NCI-H146 treated with DMSO at 0.1 percent for 48 hours (cell line): ENCODE results near the gene KCNQ1OT1.

Source experiments
- DNase-seq: peaks from one replicate; lab custom pipeline; 2025; ENCODE audit not compliant: unreplicated experiment; lab: John Stamatoyannopoulos, UW

Gene KCNQ1OT1

DNA sequence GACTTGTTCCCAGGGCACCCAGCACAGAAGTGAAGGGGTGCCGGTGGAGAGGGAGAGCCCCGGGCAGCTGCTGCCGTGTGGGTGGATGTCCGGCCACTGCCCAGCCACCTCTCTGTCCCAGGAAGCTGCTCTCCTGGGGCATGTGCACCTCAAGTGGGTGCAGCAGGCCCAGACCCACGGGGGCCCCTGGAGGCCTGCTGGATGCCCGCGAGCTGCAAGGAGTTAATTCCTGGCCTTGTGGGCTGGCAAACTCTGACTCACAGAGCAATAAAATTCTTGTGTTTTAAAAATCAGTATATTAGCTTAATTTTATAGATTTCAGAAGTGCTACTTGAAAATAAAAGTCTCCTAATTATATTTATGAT, 37.4 kb upstream of the KCNQ1OT1 start:
- DNase-seq, result no peak

DNA sequence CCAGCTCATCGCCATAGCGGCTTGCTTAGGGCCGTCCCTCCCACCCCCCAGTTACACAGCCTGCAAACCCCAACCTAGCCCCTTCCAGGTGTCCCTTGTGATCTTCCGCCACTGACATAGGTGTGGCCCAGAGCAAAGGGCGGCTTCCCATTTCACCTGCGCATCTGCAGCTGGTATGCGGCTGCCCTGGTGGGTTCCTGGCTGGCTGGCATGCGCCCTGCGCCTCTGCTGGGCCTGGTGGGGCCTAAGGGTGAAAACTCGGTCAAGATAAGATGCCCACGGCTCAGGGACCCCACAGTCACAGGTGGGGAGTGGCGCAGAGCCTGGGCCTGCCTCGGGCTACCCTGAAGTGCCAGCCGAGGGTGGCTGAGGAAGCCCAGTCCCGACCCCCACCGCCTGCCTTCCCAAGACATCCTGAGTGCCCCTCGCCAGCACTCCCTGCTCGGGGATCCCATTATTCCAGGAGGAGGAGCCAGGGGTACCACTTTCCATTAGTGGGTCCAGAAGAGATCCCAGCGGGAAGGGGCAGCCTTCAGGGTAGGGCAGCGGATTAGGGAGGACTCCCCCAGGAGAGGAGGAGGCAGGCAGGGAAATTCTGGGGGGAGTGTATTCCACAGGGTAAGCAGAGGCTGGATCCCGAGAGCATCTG, 36.9 kb upstream of the KCNQ1OT1 start:
- no peak for DNase-seq

DNA sequence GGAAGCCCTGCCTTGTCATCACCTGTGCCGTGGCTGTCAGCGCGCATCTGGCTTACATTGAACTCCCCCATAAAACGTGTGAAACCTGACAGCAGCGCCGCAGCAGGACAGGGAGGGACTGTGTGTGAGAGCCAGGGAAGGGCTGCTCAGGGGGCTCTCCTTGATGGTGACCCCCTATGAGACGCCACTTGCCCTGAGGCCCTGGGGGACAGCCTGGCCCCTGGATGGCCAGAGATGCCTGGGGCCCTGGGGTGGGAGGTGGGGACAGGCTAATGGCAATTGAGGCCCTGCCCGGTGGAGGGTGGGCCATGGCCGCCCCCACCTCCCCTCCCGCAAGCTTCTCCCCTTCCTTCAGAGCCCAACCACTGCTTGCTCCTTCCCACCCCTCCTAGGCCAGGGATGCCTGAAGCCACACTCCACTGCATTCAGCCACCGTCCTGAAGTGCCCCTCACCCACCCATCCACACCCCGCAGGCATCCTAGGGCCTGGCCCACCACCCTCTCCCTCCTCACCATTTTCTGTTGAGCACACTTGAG, 35.3 kb upstream of the KCNQ1OT1 start:
- no peak for DNase-seq

DNA sequence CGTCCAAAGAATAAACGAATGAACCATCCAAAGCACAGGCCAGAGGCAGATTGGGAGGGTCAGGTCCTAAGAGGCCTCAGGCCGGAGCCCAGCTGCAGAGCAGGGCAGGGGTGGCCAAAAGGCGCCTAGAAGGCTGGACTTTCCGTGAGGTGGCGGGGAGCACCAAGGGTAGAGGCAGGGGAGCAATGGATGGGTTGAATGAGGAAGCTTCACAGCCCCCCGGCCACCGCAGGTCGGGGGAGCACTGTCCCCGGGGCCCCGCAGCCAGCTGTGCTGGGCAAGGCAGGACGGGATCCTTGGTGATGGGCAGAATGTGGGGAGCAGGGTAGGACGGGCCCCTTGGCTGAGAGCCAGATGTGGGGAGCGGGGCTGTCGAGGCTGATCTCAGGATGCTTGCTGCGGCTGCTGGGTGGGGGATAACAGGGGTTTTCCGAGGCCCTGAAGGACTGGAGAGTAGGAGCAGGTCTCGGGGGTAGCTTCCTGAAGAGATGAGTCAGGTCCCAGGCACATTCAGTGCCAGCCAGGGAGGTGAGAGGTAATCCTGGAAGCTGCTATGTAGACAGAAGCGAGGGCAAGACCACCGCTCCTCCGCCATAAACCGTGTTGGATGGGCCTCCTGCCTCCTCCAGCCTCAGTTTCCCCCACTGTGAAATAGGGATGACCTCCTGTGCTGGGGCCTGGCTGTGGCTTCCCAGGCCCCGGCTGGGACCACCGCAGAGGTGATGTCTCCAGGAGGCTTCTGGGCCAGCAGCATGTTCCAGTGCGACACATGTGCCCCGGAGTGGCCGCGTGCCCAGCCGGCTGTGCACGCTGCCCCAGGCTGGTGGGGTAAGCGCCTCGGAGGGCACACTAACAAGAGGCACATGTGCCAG, 34.6 kb upstream of the KCNQ1OT1 start:
- DNase-seq, result no peak

DNA sequence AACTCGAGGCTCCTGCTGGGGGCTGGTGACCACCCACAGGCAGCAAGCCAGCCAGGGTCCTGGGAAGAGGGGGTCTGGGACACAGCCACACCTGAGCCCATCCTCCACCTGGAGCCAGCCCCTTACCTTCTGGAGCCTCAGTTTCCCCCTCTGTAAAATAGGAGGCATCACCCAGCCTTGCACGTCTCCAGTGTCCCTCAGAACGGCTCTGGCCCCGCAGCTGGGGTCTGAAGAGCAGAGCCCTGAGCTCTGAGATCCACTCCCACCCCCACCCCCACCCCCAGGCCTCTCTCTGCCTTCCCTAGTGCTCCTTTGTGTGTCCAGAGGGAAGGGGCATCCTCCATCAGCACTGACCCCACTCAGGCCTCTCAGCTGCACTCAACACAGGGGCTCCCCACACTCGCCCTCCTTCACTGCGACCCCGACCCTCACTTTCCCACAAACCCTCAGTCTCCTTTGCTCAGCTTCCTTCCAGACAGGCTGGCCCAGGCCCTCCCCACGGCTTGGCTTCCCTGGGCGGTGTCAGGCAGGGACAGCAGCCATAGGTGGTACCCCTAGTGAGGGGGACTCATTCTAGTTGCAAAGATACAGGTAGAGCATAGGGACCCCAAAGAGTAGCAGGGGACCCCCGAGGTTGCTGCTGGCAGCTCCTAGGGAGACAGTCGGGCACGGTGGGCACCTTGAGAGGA, 33.3 kb upstream of the KCNQ1OT1 start:
- DNase-seq, result no peak

DNA sequence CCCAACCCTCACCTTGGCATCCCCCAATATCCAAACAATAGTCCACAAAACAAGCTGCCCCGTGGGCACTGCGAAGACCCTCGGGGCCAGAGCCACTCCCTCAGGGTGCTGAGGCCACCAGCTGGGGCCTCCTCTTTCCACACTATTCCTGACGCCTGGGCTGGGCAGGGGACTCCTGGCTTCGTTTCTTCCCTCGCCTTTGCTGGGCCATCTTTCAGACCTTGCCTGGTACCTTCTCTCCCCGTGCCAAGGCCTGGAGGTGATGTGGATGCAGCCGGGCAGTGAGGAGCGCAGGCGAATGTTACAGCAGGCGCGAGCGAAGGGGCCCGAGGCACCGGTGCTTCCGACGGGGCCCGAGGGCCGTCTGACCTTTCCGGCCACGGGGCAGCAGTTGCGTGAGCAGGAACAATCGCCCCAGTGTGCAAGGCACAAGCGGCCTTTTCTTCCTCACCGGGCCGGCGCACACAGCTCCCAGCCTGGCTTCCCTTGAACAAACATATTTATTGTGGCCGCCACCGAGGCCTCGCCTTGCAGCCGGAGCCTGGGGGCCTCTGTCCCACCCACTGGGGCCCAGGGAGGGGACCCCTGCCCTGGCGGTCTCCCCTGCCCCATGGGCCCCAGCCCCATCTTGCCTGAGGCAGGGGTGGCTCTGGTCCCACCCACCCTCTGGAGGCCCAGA, 32.6 kb upstream of the KCNQ1OT1 start:
- no peak for DNase-seq

DNA sequence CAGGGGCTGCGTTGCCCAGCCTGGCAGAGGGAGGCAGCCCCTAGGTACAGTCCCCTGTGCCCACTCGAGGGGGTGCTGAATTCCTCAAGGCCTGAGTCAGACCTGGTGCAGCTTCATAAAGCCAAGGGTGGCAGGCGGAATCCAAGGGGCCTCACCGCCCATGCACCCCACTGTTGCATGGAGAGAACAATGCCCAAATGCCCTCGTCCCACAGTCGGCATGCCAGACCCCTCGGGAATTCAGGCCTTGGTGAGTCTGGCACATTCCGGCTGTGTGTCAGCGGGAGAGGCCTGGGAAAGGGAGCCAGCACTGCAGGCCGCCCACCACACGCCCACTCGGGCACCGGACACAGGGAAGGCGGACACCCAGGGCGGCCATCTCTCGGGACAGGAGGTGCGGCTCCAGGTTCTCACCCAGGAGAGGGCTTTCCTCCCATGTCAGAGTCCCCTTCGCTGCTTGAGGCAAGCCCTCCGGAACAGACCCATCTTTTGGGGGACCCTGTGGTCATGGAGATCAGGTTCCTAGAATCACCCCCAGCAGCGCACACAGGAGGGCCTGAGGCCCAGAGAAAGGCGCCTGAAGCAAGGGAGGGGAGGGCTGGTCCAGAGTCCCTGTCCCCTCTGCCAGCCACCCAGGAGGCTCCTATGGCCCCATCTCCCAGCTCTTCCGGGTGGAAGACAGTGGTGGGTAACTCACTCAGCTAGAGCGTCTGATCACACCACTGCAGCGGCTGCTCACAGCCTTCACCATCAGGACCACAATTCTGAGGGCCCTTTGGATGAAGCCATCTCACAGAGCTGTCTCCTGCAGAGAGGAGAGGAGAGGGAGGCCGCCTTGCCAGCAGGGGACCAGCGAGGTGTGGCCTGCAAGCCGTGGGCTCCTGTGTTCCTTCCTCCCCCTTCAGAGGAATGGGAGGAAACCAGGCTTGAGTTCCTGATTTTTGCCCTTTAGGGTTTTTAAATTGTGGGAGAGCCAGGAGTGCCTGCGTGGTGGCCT, 31.6 kb upstream of the KCNQ1OT1 start:
- no peak for DNase-seq

DNA sequence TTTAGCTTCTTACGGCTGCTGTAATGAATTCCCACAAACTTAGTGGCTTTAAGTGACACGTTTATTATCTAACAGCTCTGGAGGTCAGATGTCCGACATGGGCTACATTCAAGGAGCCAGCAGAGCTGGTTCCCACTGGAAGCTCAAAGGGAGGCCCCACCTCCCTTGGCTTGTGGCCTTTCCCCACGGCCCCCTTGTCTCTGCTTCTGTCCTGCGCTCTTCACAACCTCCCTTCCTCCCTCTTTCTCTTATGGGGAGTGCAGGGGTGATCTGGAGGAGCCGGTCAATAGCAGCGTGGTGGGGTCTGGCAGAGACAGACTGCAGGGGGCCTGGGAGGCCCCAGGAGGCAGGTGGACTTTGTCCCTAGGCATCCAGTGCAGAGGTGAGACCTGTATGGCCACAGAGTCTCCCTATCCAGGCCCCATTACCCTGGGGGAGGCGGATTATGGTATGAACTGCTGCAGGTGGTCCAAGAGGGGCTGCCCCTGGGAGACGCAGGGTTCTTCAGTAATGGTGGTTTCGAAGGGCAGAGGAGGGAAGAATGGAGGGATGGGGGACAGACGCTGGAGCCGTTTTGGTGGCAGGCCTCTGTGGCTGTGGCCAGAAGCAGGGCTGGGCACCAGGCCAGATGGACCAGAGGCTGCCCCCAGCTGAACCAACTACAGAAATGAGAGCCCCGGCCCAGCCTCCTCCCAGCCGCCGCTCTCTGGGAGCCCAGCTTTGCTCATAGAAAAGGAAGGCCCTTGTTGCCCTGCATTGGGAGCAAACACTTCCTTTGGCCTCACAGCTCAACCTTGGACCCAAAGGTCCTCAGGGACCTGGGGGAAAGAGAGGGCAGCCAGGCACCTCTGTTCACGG, 30.7 kb upstream of the KCNQ1OT1 start:
- DNase-seq, result no peak

DNA sequence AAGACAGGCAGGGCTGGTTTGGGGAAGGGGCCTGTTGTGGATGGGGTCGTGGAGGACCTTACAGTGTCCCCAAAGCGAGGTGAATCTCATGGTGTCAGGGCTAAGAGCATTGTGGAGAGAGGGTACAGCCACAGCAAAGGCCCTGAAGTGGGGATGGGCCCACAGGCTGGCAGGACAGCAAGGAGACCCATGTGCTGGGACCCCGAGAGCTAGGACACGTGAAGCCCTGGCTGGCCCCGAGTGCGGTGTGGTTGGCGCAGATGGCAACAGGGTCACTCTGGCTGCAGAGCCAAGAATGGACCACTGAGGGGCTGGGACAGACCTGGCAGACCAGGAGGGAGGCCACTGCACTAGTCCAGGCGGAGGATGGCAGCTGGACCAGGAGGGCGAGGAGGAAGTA, 30.0 kb upstream of the KCNQ1OT1 start:
- no peak for DNase-seq

DNA sequence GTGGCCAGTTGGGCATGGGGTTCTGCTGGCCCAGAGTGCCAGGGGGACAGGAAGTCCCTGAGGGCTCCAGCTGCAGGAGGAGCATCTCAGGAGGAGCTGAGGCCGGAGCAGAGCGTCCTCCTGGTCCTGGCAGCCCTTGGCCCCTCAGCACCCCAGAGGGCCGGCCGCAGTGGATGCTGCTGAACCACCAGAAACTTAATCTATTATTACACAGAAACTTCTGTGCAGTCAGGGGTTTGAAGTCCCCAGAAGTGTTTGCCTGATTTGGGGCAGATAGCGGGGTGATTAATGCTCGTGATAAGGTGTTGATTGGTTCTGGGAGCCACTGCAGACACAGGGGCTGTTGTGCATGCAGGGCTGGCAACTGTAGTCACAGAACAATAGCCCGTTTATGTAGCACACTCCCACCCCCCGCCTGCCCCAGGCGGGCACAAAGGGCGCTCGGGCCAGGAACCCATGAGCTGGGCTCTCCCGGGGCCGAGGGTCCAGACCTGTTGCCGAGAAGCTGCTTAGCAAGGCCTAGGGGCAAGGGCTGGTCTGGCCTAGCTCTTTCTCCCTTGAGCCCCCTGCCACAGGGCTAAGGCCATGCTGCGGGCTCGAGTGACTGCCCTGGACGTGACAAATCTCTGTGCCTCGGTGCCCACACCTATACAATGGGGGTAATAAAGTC, 29.0 kb upstream of the KCNQ1OT1 start:
- DNase-seq, result no peak

DNA sequence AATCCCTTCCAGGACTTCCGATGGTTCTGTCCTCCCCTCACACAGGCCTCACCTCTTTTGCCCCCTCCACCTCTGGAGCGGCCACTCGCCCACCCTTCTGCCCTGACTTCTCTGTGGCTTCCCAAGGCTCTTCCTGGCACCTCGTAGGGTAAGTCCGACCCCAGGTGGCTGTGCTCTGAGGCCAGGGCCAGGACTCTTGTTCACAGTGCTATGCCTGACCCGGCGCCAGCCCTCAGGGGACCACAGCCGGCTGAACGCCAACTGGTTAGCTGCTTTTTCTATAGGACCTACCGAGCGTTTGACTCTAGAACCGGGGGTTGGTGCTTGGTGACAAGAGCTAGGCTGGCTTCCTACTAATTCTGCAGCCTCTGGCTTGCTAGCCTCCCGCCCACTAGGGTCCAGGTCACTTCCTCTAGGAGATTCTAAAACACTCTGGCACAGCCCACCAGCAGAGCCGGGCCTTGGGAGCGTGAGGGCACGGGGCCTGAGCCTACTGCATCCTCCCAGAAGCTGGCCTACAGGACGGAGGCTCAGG, 28.4 kb upstream of the KCNQ1OT1 start:
- DNase-seq, result no peak

DNA sequence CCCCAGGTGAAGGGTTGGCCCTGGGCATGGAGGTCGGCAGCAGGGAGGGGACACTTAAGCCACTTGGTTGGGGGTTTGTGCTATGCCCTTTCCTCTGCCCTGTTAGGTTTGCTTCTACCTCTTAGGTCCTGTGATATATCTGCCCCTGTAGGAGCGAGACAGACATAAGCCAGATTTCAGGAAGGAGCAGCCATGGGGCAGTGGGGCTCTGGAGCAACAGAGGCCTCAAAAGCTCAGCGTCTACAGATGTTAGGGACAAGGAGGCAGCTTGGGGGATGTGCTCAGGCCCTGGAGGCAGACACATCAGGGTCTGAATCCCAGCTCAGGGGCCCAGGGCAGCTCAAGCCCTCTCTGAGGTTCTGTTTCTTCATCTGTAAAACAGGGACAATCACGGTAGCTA, 27.2 kb upstream of the KCNQ1OT1 start:
- no peak for DNase-seq

DNA sequence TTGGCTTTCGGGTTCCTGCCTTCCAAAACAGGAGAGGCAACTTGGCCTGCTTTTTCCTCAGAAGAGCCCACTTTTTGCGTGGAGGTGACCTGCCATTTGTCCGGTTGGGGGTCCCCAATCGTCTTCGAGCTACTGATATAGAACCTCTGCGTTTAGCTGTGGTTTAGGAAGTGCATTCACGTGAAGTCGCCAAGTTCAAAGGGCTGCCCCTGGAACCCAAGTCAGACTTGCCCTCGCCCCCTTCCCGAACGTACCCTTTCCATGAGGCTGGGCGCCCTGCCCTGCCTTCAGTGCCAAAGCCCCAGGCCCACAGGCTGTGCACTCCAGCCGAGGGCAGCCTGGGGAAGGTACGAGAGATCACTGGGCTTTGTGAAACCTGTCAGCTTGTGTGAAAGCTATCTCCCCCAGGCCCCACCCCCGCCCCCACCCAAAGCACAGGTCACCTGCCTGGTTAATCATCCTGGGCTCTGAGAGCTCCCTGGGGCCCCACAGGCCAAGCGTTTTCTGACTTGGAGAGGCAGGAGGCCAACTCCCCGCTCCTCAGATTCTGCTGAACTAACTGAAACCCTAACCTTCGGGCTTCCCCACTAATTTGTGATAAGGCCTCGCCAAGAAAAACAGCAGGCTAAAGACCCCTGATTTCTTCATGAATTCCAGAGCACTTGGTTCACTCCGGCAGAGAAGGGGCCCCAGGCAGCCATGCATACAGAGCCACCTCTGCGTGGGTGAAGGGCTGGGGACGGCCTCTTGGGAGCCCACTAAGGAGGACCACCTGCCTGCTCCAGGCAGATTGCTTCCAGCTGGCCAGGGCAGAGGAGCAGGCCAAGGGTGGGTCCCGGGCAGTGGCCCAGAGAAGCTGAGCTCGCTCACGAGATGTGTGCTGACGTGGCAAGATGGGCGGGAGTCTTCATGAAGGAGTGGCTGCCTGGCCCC, 25.8 kb upstream of the KCNQ1OT1 start:
- DNase-seq, result no peak

DNA sequence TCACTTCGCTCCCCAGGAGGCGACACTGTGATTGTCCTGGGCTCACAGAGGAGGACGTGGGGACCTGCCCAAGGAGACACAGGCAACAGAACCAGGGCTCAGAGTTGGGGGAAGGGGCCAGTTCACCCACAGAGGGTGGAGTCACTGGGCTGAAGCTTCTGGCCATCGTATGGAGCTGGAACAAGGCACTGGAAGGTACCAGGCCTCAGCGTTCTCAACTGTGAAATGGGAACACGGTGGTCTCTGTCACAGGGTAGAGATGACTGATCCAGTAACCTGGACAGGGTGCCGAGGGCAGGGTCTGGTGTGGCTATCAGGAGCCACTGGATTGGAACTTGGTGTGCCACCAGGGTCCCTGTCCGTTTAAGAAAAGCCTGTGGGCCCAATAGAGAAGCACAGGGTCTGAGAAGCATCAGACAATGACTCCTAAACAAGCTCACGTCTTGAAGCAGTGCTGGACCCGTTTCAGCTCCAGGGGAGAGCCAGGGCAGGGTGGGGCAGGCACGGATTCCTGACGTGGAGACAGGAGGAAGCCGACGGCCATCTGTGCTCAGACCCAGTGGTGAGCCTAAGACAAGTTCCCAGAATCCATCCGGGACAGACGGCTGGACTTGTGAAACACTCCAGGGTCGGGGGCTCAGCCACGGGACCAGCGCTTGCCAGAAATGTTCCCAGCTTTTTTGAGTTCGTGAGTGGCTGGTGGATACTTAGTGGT, 25.0 kb upstream of the KCNQ1OT1 start:
- DNase-seq, result no peak

DNA sequence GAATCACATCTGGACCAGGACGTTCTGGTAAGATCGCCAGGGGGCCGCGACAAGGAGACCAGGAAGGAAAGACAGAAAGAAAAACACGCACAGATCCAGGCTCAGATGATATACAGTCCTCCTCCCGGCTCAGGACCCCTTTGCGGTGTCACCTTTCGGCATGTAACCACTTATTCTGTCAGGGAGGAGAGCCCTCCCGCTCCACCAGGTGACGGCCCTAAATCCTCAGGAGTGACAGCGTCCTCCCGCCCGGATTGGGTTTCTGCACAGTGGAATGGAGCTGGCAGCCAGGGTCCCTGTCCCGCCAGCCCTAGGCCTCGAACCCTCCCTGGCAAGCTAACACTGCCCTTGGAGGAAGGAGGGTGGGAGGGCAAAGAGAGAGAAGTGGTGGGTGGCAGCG, 24.3 kb upstream of the KCNQ1OT1 start:
- no peak for DNase-seq

DNA sequence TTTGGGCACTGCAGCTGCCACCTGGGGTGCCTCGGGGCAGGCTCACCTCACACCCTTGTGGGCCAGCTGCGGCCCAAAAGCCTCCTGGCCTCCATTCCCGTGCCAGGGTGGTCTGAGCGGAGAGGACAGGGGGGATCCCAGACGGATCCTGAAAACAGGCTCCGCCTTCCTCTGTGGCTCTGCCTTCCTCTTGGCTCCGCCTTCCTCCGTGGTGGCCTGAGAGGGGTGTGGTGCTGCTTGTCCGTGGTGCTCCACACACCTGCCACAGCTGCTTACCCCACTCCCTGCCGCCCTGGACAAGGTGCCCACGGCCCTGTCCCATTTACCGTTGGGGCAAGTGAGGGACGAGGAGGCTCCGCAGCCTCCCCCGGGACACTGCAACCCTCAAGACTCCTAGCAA, 23.2 kb upstream of the KCNQ1OT1 start:
- no peak for DNase-seq
